Measurements from ENCODE around the gene NOP10. TPM values are rescaled to one million over a fixed set of nuclear protein-coding genes. Genes with fewer than 3 reads are reported as not detected.

NOP10 gene
- polyA plus RNA-seq, 2 of the 4 experiments (the other 2 are of a cell fraction), result 451 to 502 TPM

- POLR2A ChIA-PET, result interaction anchor here (0.6 to 2.8 kb wide), 6 partner anchors 8 to 651 kb away, joined by 3 to 24 read pairs (median 8); partner anchors contain the start of genes EMC4, LPCAT4 and ZNF770
- FAIRE-seq (no peak), ATAC-seq (peak in 1 of 2 experiments; percentile 60; a peak in 3 of 6 replicates), DNase-seq (ENCODE audit: low read depth in 1 of 2, low spot score in 1 of 2) (no peak)
- Histone ChIP-seq H3K4me2 (peak overlapping the region; percentile 88), H3K4me1 (peaks cover 14% of the 10 kb centered on the region; the same call in 2 of the 3 replicates), H3K27ac (peak overlapping the region; percentile 83 to 95), H3K9me3 (no peaks in the 10 kb centered on the region), H3K4me3 (peak overlapping the region; percentile 64)
- CTCF ChIA-PET, result interaction anchor here (1.0 to 5.1 kb wide), 7 partner anchors 9 to 95 kb away, joined by 3 to 34 read pairs (median 5); partner anchors contain the start of gene LPCAT4
- TF ChIP-seq EHF (CRISPR knock-in tag; IDR thresholded peaks at IDR 0.05), result no peak
- no peak for TF ChIP-seq SMC3 (IDR thresholded peaks at IDR 0.05)
- TF ChIP-seq RCOR1 (IDR thresholded peaks at IDR 0.05; ENCODE audit: low read depth, low read length), result no peak
- no peak for TF ChIP-seq RNF2 (IDR thresholded peaks at IDR 0.05; ENCODE audit: borderline replicate concordance, low read depth)
- TF ChIP-seq GATA3 (IDR thresholded peaks at IDR 0.05; ENCODE audit: borderline replicate concordance), result no peak
- TF ChIP-seq NFE2L2 (conservative IDR thresholded peaks at IDR 0.05; ENCODE audit: low read length), result no peak
- TF ChIP-seq CBX2 (IDR thresholded peaks at IDR 0.05; ENCODE audit: borderline replicate concordance, low read depth), result no peak
- no peak for TF ChIP-seq JUNB (IDR thresholded peaks at IDR 0.05)
- TF ChIP-seq PBX3 (IDR thresholded peaks at IDR 0.05), result no peak
- TF ChIP-seq FOSL2 (IDR thresholded peaks at IDR 0.05), result no peak
- TF ChIP-seq FOSL2 (CRISPR knock-in tag; IDR thresholded peaks at IDR 0.05), result no peak
- TF ChIP-seq ZC3H11A (IDR thresholded peaks at IDR 0.05), result no peak
- no peak for TF ChIP-seq HOXB5 (CRISPR knock-in tag; IDR thresholded peaks at IDR 0.05)
- no peak for TF ChIP-seq ATOH8 (CRISPR knock-in tag; IDR thresholded peaks at IDR 0.05; ENCODE audit: low read depth)
- TF ChIP-seq BHLHE40 (IDR thresholded peaks at IDR 0.05; ENCODE audit: low read depth, low read length), result no peak
- no peak for TF ChIP-seq HOXA7 (CRISPR knock-in tag; IDR thresholded peaks at IDR 0.05)
- 10% methylated on average over 26 of the region's 26 CpGs for WGBS (ENCODE audit: missing lambda C conversion rate)
Observed at GRCh38 chr15:34336991-34337556, 5.9 kb downstream of the NOP10 start.

GRCh38 chr15:34336231-34336990, 6.5 kb downstream of the NOP10 start:
- no peak for TF ChIP-seq TFCP2L1 (CRISPR knock-in tag; IDR thresholded peaks at IDR 0.05)
- TF ChIP-seq HOXA7 (CRISPR knock-in tag; IDR thresholded peaks at IDR 0.05), result no peak
- TF ChIP-seq CHD4 (IDR thresholded peaks at IDR 0.05; ENCODE audit: borderline replicate concordance), result no peak
- TF ChIP-seq FOSL2 (IDR thresholded peaks at IDR 0.05), result no peak
- no peak for TF ChIP-seq FOSL2 (CRISPR knock-in tag; IDR thresholded peaks at IDR 0.05)
- no peak for TF ChIP-seq SMC3 (IDR thresholded peaks at IDR 0.05)
- TF ChIP-seq PBX3 (IDR thresholded peaks at IDR 0.05), result no peak
- TF ChIP-seq ELK1 (IDR thresholded peaks at IDR 0.05; ENCODE audit: low read depth, low read length), result no peak
- TF ChIP-seq CBX2 (IDR thresholded peaks at IDR 0.05; ENCODE audit: borderline replicate concordance, low read depth), result no peak
- TF ChIP-seq PHF8 (IDR thresholded peaks at IDR 0.05; ENCODE audit: borderline replicate concordance, low read depth), result no peak
- H3K4me3 ChIP-seq, result peak overlapping the region; percentile 64; the same call in 2 of the 3 replicates
- 91% methylated on average over 16 of the region's 16 CpGs for WGBS (ENCODE audit: missing lambda C conversion rate)
- ChIA-PET POLR2A (no interaction called here), CTCF (interaction anchor here (1.0 to 5.1 kb wide), 4 partner anchors 8 to 227 kb away, joined by 3 to 34 read pairs (median 8); partner anchors contain the start of gene LPCAT4)
- no peak overlapping the region; a peak in 1 of 6 replicates for H3K27ac ChIP-seq
- H3K4me2 ChIP-seq, result peak overlapping the region; percentile 88
- no peaks in the 10 kb centered on the region for H3K9me3 ChIP-seq
- ATAC-seq (no peak), FAIRE-seq (no peak), DNase-seq (ENCODE audit: low read depth in 1 of 2, low spot score in 1 of 2) (no peak)
- peaks cover 8% of the 10 kb centered on the region; the same call in 2 of the 3 replicates for H3K4me1 ChIP-seq

Data from A549 (cell line).